Activated CD4-positive, alpha-beta memory T cell treated with anti-CD3 and anti-CD28 coated beads for 36 hours (primary cell): ENCODE data around the gene BIRC2. TPM values are rescaled to one million over a fixed set of nuclear protein-coding genes. Genes with fewer than 3 reads are reported as not detected.
"Not testable (repeated sequence)": the region's sequence is repeated elsewhere in the genome, so short reads cannot be mapped to it uniquely, and the experiment has no call there.

Source experiments
- CTCF ChIA-PET: fragments of 350-600 bp; sonication (Branson Sonifier 250); formaldehyde crosslinking; loops from one replicate; lab custom pipeline; 2021; ENCODE audit warnings: antibody characterized with exemption, inconsistent platforms; lab: Charles Lee
- POLR2A ChIA-PET: fragments of 350-600 bp; sonication (Branson Sonifier 250); formaldehyde crosslinking; loops from one replicate; lab custom pipeline; 2021; ENCODE audit warnings: antibody characterized with exemption; lab: Charles Lee
- DNase-seq: peaks from one replicate; pipeline ENCODE4 v3.0.0-alpha.2; 2020
- H3K27ac Mint-ChIP-seq: one replicate; pipeline ENCODE4 v1.8.0; 2021; ENCODE audit warnings: mixed read lengths
- H3K27me3 Mint-ChIP-seq: one replicate; pipeline ENCODE4 v1.8.0; 2021; ENCODE audit warnings: mixed read lengths
- H3K36me3 Mint-ChIP-seq: one replicate; pipeline ENCODE4 v1.8.0; 2021; ENCODE audit warnings: mixed read lengths
- H3K4me1 Mint-ChIP-seq: one replicate; pipeline ENCODE4 v1.8.0; 2021; ENCODE audit warnings: low read depth, mixed read lengths
- H3K4me3 Mint-ChIP-seq: one replicate; pipeline ENCODE4 v1.8.0; 2021; ENCODE audit warnings: mild to moderate bottlenecking, mixed read lengths
- H3K9me3 Mint-ChIP-seq: one replicate; pipeline ENCODE4 v1.8.0; 2021; ENCODE audit warnings: mixed read lengths
- intact Hi-C: fragments of 100-400 bp; cut with micrococcal nuclease; formaldehyde crosslinking; loops from one replicate; pipeline ENCODE4 v1.15.1; 2023
- total RNA-seq, 2 experiments: library from RNA; stranded (reverse); gene quantifications; one replicate each; pipeline ENCODE4 v1.2.3, GENCODE V29; 2021

The BIRC2 gene
- total RNA-seq, 2 experiments from 2014 or later, result 33.7 to 34.3 TPM

DNA sequence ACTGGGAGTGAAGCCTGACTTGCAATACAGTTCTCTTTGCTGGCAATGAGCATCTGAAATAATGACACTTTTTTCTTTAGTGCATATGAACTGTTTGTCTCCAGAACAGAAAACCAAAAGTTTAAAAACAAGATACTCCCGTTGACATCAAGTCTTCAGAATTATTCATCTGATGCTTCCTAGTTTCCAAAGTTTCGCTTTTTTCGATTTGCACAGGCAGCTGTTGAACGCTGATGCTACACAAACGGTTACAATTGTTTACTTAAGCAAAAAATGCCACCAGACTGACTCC lies 612 bp upstream of the BIRC2 start:
- ChIA-PET POLR2A (interaction anchor here (1.2 kb wide), 1 partner anchor 28 kb away, joined by 8 read pairs; the partner anchor contains the start of gene BIRC3), CTCF (interaction anchor here (0.8 to 6.0 kb wide), 4 partner anchors 28 to 266 kb away, joined by 3 to 92 read pairs (median 20); partner anchors contain the start of gene BIRC3)
- Mint-ChIP-seq H3K4me3 (peak overlapping the region; percentile 90), H3K27me3 (no peaks in the 10 kb centered on the region), H3K9me3 (no peaks in the 10 kb centered on the region), H3K27ac (peak overlapping the region; percentile 100), H3K36me3 (peaks cover 21% of the 10 kb centered on the region), H3K4me1 (peaks cover 47% of the 10 kb centered on the region)
- no peak for DNase-seq
- intact Hi-C loops, result loop anchor here (1.0 to 2.0 kb wide), 3 partner anchors 50 to 149 kb away; no protein-coding TSS in a partner anchor

DNA sequence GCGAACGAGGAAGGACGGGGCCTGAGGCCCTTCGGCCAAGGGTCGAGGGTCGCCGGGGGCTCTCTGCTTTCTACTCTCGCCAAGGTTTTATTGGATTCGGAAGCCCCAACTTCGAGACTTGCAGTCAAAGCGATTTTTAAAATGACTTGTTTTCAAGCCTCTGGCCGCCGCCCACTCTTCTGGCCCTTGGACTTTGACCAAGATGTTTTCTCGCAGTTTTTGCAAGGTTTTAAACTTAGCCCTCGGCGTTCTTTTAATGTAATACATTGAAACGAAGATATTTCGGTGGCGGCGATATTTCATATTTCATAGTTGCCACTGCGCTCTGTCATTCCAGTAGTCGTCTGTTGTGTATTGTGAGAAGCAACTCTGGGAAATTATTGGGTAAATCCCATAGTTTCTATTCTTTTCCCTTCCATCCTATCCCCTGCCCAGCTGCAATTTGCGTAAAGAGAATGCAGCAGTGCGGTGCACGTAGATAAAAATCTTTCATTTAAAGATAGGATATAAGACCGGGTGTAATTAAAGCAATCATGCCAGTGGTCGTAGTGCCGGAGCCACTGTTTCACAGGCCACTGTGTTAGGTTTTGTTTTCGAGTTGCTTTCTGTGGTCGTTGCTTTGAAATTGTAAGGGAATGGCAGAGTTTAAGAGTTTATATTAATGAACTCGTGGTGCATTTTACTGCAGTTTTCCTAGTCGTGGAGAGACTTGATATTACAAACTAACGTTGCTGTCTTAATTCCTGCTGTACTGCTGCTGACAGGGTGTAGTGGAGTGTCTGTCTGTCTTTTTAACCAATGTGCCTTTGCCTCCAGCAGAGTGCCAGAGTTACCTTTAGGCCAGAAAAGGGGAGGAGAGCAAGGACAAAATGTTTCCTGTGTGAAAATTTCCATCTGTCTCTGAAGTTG lies 702 bp downstream of the BIRC2 start:
- peaks cover 42% of the 10 kb centered on the region for H3K4me1 Mint-ChIP-seq
- ChIA-PET CTCF (interaction anchor here (1.1 to 2.9 kb wide), 6 partner anchors 29 to 319 kb away, joined by 3 to 11 read pairs (median 4); no protein-coding TSS in a partner anchor), POLR2A (interaction anchor here (1.1 to 1.3 kb wide), 2 partner anchors 54 to 104 kb away, joined by 3 to 4 read pairs; no protein-coding TSS in a partner anchor)
- no peaks in the 10 kb centered on the region for H3K9me3 Mint-ChIP-seq
- peak overlapping the region; percentile 90 for H3K4me3 Mint-ChIP-seq
- intact Hi-C loops, result loop anchor here (1.0 to 2.0 kb wide), 8 partner anchors 21 to 252 kb away; partner anchors contain the start of gene BIRC3
- no peaks in the 10 kb centered on the region for H3K27me3 Mint-ChIP-seq
- peaks cover 27% of the 10 kb centered on the region for H3K36me3 Mint-ChIP-seq
- H3K27ac Mint-ChIP-seq, result peak overlapping the region; percentile 100
- peak; percentile 36 for DNase-seq

DNA sequence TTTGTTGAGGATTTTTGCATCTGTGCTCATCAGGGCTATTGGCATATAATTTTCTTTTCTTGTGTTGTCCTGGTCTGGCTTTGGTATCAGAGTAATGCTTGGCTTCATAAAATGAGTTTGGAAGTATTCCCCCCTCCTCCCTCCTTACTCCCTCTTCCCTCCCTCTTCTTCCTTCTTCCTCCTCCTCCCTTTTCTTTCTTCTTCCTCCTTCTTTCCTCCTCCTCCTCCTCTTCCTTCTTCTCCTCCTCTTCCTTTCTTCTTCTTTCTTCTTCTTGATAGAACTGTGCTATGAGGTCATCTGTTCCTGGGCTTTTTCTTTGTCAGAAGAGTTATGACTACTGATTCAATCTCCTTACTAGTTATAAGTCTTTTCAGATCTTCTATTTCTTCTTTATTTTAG lies 10.1 kb downstream of the BIRC2 start:
- ChIA-PET POLR2A (no interaction called here), CTCF (interaction anchor here (1.0 kb wide), 2 partner anchors 33 to 310 kb away, joined by 3 read pairs; no protein-coding TSS in a partner anchor)
- no peak overlapping the region for H3K27ac Mint-ChIP-seq
- H3K27me3 Mint-ChIP-seq, result no peaks in the 10 kb centered on the region
- intact Hi-C loops, result no loop called here
- H3K9me3 Mint-ChIP-seq, result peaks cover 6% of the 10 kb centered on the region
- H3K4me1 Mint-ChIP-seq, result peaks cover 57% of the 10 kb centered on the region
- no peak overlapping the region for H3K4me3 Mint-ChIP-seq
- H3K36me3 Mint-ChIP-seq, result peaks cover 56% of the 10 kb centered on the region
- no peak for DNase-seq

DNA sequence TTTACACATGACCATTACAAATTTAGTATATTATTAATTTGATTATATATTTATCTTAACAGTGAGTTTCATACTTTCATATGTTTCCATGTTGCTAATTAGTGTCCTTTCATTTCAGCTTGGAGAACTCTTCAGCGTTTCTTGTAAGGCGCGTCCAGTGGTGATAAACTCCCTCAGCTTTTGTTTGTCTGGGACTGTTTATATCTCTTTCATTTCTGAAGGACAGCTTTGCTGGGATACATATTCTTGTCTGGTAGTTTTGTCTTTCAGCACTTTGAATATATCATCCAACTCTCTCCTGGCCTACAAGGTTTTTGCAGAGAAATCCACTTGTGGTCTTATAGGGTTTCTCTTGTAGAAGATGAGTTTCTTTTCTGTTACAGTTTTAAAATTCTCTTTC lies 12.4 kb downstream of the BIRC2 start:
- Mint-ChIP-seq H3K27me3 (no peaks in the 10 kb centered on the region), H3K9me3 (peaks cover 6% of the 10 kb centered on the region), H3K36me3 (peaks cover 59% of the 10 kb centered on the region), H3K4me3 (no peak overlapping the region), H3K4me1 (peaks cover 55% of the 10 kb centered on the region), H3K27ac (no peak overlapping the region)
- intact Hi-C loops, result no loop called here
- CTCF ChIA-PET, result interaction anchor here (0.9 to 1.7 kb wide), 2 partner anchors 31 to 137 kb away, joined by 4 to 6 read pairs; no protein-coding TSS in a partner anchor
- POLR2A ChIA-PET, result no interaction called here
- no peak for DNase-seq

DNA sequence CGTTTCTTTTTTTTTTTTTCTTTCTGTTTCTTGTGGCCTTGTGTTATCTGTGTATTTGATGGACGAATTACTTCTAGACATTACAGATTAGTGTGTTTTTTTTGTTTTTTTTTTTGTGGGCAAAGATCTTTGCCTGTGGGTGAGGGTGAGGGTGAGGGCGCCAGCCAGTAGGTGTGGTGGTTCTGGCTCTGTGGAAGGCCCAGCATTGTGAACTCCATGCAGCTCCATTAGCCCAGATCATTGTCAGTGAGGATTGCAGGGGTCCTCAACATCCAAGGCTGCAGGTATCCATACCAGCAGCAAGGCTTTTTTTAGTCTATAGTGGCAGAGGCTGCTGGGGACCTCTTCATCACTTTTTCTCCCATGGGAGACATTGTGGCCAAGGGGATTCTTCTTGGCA lies 13.7 kb downstream of the BIRC2 start:
- no peak overlapping the region for H3K4me3 Mint-ChIP-seq
- no peaks in the 10 kb centered on the region for H3K27me3 Mint-ChIP-seq
- peaks cover 59% of the 10 kb centered on the region for H3K36me3 Mint-ChIP-seq
- H3K4me1 Mint-ChIP-seq, result peaks cover 49% of the 10 kb centered on the region
- intact Hi-C loops, result no loop called here
- ChIA-PET CTCF (interaction anchor here (0.6 to 1.7 kb wide), 6 partner anchors 11 to 253 kb away, joined by 3 to 10 read pairs (median 3); no protein-coding TSS in a partner anchor), POLR2A (interaction anchor here (0.8 kb wide), 1 partner anchor 61 kb away, joined by 4 read pairs; no protein-coding TSS in a partner anchor)
- no peaks in the 10 kb centered on the region for H3K9me3 Mint-ChIP-seq
- peak overlapping the region; percentile 51 for H3K27ac Mint-ChIP-seq
- no peak for DNase-seq

DNA sequence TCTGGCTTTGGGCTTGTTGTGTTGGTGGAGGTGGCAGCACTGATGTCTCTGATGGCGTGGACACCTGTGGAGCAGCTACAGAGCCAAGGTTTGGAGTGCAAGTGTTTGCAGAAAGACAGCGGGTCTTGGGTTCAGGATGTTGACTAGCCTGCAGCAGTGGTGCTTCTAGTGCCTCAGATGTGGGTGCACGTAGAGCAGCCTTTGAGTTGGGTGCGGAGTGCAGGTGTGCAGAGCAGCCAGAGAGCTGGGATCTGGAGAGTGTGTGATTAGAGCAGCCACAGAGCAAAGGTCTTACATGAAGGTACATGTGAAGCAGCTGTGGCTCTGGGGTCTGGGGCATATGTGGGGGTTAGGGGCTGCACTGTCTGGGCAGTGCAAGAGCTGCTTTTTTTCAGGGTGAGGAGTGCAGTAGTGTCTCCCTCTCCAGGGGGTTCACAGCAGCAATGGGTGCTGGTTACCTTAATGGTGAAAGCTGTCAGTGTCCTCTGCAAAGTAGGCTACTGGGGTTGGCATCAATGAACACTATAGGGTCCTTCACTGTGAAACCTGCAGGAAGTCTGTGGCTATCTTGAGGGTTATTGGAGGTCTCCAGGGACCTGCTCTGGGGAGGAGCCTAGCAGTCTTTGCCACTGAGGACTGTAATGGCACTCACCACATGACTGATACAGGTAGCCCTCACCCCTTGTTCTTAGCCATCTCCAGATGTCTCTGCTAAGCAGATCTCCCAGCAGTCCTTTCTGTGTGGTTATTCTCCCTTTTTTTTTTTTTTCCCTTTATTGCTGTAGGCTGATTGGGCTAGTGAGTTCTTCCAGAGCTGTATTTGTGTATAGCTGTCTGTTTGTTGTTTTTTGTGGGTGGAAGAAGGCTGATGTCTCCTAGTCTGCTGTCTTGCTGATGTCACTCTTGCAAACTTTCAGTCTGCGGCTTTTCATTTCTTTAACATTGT lies 14.3 kb downstream of the BIRC2 start:
- peak; percentile 26 for DNase-seq
- POLR2A ChIA-PET, result no interaction called here
- Mint-ChIP-seq H3K36me3 (peaks cover 61% of the 10 kb centered on the region), H3K9me3 (no peaks in the 10 kb centered on the region), H3K4me1 (peaks cover 49% of the 10 kb centered on the region), H3K4me3 (peak overlapping the region; percentile 10), H3K27me3 (no peaks in the 10 kb centered on the region), H3K27ac (peak overlapping the region; percentile 51)
- CTCF ChIA-PET, result interaction anchor here (0.6 to 1.7 kb wide), 7 partner anchors 12 to 369 kb away, joined by 3 to 10 read pairs (median 3); no protein-coding TSS in a partner anchor
- intact Hi-C loops, result no loop called here

DNA sequence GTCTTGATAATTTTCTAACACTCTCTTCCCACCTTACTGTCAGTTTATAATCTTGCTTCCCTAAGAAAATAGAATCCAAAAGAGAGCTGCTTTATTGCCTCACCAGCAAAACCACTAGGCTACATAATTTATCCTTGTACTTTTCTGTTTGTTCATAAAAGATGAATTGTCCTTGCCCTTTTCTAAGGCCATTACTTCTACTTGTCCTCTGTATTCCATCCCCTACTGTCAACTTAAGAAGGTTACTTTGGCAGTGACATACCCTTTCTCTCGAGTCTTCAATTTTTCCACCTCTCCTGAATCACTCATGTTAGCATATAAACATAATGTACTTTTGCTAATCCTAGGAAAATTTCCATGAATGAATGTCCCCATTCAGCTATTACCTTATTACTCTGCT lies 18.0 kb downstream of the BIRC2 start:
- ChIA-PET POLR2A (interaction anchor here (0.6 kb wide), 1 partner anchor 25 kb away, joined by 3 read pairs; no protein-coding TSS in a partner anchor), CTCF (interaction anchor here (1.1 to 2.8 kb wide), 3 partner anchors 26 to 301 kb away, joined by 3 to 7 read pairs (median 6); no protein-coding TSS in a partner anchor)
- intact Hi-C loops, result no loop called here
- Mint-ChIP-seq H3K27ac (no peak overlapping the region), H3K36me3 (peaks cover 64% of the 10 kb centered on the region), H3K4me3 (no peak overlapping the region), H3K4me1 (peaks cover 39% of the 10 kb centered on the region), H3K9me3 (no peaks in the 10 kb centered on the region), H3K27me3 (no peaks in the 10 kb centered on the region)
- DNase-seq, result no peak

DNA sequence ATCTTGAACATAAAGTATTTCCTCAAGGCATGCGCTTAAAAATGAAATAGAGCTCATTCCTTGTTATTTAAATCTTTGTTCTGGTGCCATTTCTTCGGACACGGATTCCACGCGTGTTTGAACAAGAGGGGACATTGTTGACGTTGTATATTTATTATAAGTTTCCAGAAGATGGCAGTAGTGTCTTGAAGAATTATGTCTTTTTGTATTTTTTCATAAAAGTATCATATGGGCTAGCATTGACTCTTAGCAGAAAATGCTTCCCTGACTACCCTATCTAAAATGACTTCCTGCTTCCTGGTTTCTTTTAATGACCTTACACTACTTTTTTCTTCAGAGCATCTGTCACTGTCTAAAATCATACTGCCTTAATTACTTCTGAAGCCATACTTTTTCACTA lies 20.4 kb downstream of the BIRC2 start:
- H3K27me3 Mint-ChIP-seq, result no peaks in the 10 kb centered on the region
- no peak for DNase-seq
- no peaks in the 10 kb centered on the region for H3K9me3 Mint-ChIP-seq
- peaks cover 55% of the 10 kb centered on the region for H3K36me3 Mint-ChIP-seq
- peaks cover 22% of the 10 kb centered on the region for H3K4me1 Mint-ChIP-seq
- H3K4me3 Mint-ChIP-seq, result no peak overlapping the region
- H3K27ac Mint-ChIP-seq, result peak overlapping the region; percentile 15
- ChIA-PET CTCF (interaction anchor here (0.6 to 2.3 kb wide), 14 partner anchors 22 to 299 kb away, joined by 3 to 15 read pairs (median 4); no protein-coding TSS in a partner anchor), POLR2A (interaction anchor here (0.8 kb wide), 1 partner anchor 8 kb away, joined by 3 read pairs; no protein-coding TSS in a partner anchor)
- intact Hi-C loops, result no loop called here

DNA sequence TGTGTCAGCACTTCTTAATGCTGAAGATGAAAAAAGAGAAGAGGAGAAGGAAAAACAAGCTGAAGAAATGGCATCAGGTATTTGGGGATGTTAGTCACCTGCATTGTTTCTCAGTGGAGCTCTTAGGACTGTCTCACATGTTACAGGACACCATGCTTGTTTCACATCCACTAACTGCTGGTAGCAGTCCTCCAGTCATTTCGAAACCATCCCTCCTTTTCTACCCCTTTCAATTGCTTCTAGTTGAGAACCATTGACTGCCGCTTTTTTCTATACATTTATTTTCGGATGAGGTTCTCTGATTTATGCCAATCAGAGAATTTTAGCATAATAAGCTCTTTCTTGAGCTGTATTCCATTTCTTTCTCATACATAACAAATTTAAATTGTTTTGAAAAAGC lies 21.5 kb downstream of the BIRC2 start:
- CTCF ChIA-PET, result interaction anchor here (0.7 to 1.6 kb wide), 11 partner anchors 22 to 298 kb away, joined by 3 to 12 read pairs (median 4); no protein-coding TSS in a partner anchor
- Mint-ChIP-seq H3K27ac (peak overlapping the region; percentile 67), H3K27me3 (no peaks in the 10 kb centered on the region), H3K4me3 (no peak overlapping the region), H3K9me3 (no peaks in the 10 kb centered on the region), H3K36me3 (peaks cover 48% of the 10 kb centered on the region), H3K4me1 (peaks cover 23% of the 10 kb centered on the region)
- intact Hi-C loops, result loop anchor here (1.0 kb wide), 2 partner anchors 21 to 127 kb away; partner anchors contain the start of gene BIRC2
- DNase-seq, result no peak
- POLR2A ChIA-PET, result no interaction called here

DNA sequence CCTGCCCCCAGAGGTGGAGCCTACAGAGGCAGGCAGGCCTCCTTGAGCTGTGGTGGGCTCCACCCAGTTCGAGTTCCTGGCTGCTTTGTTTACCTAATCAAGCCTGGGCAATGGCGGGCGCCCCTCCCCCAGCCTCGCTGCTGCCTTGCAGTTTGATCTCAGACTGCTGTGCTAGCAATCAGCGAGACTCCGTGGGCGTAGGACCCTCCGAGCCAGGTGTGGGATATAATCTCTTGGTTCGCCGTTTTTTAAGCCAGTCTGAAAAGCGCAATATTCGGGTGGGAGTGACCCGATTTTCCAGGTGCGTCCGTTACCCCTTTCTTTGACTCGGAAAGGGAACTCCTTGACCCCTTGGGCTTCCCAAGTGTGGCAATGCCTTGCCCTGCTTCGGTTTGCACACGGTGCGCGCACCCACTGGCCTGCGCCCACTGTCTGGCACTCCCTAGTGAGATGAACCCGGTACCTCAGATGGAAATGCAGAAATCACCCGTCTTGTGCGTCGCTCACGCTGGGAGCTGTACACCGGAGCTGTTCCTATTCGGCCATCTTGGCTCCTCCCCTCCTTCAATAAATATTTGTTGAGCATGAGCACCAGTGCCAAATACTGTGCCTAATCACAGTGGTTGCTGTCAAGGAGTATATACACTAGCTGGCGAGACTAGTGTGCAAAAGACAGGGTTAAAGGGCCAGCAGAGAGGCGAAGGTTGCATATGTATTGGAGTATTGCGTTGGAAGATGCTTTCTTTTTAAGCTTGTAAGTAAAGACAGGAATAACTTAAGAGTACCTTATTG lies 27.8 kb downstream of the BIRC2 start:
- POLR2A ChIA-PET, result interaction anchor here (0.6 to 1.2 kb wide), 2 partner anchors 8 to 113 kb away, joined by 3 read pairs; no protein-coding TSS in a partner anchor

More for the DNA sequence above, 27.8 kb downstream of the BIRC2 start:
- H3K27me3 Mint-ChIP-seq, H3K9me3 Mint-ChIP-seq, H3K27ac Mint-ChIP-seq, intact Hi-C loops, DNase-seq, H3K4me3 Mint-ChIP-seq: not testable (repeated sequence)
- CTCF ChIA-PET, result interaction anchor here (1.1 to 2.7 kb wide), 4 partner anchors 16 to 85 kb away, joined by 4 to 13 read pairs (median 5); no protein-coding TSS in a partner anchor
- Mint-ChIP-seq H3K4me1 (peaks cover 22% of the 10 kb centered on the region), H3K36me3 (peaks cover 36% of the 10 kb centered on the region)
